Measurements from ENCODE around the gene ANAPC2. TPM values are rescaled to one million over a fixed set of nuclear protein-coding genes. Genes with fewer than 3 reads are reported as not detected.

The ANAPC2 gene
- total RNA-seq, 1 experiment from 2014 or later = 16.1 TPM

DNA sequence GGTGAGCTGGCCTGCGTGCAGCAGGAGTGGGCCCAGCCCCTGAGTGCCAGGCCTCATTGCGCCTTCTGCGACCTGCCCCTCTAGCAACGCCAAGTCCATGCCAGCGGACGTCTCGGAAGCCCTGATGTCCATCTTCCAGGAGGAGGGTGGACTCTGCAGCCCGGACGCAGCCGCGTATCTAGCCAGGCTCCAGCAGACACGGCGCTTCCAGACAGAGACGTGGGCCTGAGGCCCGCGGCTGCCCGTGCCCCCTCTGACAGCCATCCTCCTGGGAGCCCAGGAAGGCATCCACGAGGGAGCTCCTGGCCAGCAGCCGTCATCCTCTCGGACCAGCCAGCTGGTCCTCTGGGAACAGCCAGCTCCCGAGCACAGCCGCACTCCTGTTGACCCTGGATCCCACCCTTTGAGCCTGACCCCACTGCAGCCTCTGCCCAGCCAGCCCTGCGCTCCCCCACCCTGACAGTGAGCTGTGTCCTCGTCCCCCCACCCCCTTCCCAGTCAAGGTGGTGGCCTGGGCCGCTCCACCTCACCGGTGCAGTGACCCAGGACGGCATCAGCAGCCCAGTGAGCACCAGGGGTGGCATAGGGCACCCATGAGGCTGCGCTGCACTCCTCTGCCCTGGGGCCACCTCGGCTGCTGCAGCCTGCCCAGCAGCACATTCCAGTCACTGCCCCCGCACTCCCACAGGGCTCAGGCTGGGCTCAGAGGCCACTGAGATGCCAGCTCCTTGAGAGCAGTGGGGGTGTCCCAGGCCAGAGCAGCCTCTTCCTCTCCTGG lies 28.0 kb upstream of the ANAPC2 start:
- DNase-seq (ENCODE audit: extremely low read depth, low read depth) = no peak

DNA sequence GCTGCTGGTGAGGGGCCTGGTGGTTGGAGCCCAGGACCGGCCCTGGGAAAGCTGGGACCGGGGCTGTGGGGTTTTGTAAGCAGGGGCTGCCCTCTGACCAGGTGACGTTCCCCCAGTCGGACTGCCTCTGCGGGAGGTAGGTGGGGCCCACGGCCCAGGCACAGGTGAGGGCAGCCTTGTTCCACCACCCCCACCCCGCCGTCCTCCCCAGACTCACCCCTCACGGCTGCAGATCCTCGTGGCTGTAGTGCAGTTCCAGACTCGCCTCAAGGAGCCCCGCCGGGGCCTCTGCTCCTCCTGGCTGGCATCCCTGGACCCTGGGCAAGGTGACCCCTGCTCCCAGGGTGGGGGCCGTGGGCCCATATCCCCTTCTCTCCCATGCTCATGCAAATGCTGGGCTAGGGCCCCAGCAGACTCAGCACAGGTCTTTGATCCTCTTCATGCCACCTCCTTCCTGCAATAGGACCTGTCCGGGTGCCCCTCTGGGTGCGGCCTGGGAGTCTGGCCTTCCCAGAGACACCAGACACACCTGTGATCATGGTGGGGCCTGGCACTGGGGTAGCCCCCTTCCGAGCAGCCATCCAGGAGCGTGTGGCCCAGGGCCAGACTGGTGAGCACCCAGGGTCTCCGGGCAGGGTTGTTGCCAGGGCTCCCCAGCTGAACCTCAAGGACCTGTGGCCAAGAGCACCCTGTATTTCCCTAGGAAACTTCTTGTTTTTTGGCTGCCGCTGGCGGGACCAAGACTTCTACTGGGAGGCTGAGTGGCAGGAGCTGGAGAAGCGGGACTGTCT lies 27.0 kb upstream of the ANAPC2 start:
- no peak for DNase-seq (ENCODE audit: extremely low read depth, low read depth)

DNA sequence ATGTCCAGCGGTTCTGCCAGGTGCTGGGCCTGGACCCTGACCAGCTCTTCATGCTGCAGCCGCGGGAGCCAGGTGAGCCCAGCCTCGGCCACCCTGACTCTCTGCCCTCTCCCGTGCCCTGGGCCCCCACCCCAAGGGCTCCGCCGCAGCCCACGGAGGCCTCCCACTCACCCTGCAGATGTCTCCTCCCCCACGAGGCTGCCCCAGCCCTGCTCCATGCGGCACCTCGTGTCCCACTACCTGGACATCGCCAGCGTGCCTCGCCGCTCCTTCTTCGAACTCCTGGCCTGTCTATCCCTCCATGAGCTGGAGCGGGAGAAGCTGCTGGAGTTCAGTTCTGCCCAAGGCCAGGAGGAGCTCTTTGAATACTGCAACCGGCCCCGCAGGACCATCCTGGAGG lies 26.3 kb upstream of the ANAPC2 start:
- DNase-seq (ENCODE audit: extremely low read depth, low read depth) = no peak

DNA sequence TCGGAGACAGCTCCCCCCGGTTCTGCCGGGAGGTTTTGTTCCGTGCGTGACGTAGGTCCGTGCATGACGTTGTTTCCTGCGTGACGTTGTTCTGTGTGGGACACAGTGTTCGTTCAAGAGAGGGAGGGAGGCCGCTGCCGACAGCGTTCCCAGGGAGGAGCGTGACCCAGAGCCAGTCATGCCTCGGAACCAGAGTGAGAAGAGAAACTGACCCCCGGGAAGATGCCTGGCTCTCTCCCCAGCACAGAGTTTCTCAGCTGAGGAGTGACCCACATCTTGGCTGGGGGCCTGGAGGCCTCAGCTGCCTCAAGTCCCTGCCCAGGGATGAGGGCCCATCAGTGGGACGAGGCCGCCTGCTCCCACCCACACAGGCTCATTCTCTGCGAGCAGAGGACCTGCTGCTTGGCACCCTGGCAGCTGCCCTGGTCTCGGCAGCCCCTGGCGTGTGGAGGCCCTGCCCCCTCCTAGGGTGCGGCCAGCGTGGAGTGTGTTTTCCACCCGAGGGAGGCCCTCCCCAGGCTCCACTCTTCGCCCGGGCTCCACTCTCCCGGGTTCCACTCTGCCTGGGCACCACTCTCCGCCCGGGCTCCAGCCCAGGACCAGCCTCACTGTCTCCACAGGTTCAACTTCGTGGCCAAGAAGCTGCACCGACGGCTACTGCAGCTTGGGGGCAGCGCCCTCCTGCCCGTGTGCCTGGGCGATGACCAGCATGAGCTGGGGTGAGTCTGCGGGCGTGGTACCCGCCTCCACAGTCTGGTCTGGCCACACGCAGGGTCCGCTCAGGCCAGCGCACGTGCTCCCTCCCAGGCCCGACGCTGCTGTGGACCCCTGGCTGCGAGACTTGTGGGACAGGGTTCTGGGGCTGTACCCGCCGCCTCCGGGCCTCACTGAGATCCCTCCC lies 25.1 kb upstream of the ANAPC2 start:
- no peak for DNase-seq (ENCODE audit: extremely low read depth, low read depth)

DNA sequence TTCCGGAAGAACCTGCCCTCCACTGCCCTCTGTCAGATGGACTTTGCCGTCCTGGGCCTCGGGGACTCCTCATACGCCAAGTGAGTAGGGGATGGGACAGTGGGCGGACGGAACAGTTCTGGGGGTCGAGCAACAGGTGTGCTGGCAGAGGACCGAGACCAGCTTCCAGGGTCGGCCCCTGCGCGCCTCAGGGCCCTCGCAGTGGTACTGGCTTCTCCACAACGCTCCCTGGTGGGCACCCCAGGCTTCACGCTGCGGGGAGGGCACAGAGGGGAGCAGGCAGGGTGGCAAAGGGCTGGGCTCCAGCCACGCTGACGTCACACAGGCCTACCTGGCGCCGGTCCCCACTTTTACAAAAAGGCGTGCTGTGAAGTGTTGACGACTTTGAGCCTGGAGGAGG lies 24.2 kb upstream of the ANAPC2 start:
- no peak for DNase-seq (ENCODE audit: extremely low read depth, low read depth)

DNA sequence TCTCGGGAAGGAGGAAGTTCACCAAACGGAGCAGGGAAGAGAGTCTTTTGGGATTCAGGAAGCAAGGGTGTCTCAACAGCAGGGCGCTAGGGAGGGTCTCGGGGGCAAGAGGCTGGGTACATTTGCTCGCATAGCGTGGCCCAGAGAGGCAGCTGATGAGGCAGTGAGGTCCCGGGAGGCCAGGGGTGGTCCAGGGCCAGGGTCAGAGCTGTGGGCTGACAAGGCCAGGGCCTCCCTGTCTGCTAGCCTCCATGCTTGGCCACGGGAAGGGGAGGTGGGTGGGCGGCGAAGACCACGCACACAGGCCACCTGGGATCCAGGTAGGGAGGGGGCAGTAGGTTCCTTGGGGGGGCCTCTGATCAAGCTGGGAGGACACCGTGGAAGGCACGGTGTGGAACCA lies 23.2 kb upstream of the ANAPC2 start:
- no peak for DNase-seq (ENCODE audit: extremely low read depth, low read depth)

DNA sequence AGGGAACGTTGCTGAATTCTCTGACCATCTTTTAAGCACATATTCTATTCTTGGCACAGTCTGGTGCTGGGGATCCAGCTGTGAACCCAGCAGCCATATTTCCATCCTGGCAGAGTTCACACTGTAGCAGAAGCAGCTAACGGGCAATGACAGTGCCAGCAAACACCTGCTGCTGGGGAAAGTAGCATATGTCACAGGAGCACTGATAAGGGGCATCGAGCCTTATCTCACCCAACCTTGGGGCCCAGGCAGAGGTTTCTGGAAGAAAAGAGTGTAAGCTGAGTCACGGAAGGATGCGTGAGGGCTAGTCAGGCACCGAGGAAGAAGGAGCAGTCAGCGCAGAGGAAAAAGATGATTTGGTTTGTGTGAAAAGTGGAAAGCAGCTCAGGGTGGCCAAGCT lies 18.2 kb upstream of the ANAPC2 start:
- no peak for DNase-seq (ENCODE audit: extremely low read depth, low read depth)

DNA sequence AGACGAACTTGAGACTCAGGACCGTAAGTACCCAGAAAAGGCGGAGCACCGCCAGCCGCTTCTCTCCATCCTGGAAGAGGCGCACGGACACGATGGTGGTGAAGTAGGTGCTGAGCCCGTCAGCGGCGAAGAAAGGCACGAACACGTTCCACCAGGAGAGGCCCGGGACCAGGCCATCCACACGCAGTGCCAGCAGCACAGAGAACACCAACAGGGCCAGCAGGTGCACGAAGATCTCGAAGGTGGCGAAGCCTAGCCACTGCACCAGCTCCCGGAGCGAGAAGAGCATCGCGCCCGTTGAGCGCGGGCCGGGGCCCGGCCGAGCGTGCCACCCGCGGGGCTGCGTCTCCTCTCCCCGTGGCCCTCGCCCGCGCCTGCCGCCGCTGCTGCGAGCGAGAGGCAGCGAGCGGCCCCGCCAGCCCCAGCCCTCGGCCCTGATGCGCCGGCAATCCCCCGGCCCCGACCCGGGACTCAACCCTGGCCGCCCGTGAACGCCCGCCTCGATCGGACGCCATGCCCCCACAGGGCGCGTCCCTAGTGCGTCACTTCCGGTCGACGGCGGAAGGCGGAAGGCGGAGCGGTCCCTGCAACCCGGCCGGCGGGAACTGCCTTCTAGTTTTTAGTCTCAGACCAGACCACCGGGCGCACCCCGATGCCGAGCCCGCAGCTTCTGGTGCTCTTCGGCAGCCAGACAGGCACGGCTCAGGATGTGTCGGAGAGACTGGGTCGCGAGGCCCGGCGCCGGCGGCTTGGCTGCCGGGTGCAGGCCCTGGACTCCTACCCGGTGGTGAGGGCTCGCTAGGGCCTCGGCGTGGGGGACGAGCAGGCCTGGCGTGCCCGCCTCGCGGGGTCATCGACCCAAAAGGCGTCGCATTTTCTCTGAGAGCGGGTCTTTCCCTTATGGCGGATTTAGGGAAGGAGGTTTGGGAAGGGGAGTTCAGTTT lies 17.0 kb upstream of the ANAPC2 start, which contains the start of the genes NDOR1 and TMEM203:
NDOR1 (plus strand) TSS at position 575 of the 944 bp plus-strand sequence; CDS start at position 653, 78 bp downstream.
TMEM203 (minus strand) TSS at position 523 of the 944 bp plus-strand sequence; CDS start at position 289, 234 bp downstream.
- peak; percentile 80 for DNase-seq (ENCODE audit: extremely low read depth, low read depth)

DNA sequence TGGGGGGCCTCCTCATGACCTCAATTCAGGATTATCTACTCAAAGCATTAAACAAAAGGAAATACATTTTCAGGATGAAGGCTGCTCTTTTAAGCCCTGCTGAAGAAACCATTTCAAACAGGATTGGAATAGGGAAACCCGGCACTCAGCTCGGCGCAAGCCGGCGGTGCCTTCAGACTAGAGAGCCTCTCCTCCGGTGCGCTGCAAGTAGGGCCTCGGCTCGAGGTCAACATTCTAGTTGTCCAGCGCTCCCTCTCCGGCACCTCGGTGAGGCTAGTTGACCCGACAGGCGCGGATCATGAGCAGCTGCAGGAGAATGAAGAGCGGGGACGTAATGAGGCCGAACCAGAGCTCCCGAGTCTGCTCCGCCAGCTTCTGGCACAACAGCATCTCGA lies 16.4 kb upstream of the ANAPC2 start:
- DNase-seq (ENCODE audit: extremely low read depth, low read depth) = no peak

DNA sequence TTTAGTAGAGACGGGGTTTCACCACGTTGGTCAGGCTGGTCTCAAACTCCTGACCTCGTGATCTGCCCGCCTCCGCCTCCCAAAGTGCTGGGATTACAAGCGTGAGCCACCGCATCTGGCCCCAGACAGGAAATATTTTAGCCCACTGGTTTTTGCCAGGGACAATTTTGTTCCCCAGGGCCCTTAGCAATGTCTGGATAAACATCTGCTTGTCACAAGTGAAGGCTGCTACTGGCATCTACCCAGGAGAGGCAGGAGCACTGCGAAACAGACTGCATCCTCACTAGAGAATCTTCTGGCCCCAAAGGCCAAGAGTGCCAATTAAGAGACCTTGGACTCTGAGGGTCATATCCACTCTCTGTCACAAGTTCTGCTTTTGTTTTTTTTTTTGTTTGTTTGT lies 14.6 kb upstream of the ANAPC2 start:
- no peak for DNase-seq (ENCODE audit: extremely low read depth, low read depth)

DNA sequence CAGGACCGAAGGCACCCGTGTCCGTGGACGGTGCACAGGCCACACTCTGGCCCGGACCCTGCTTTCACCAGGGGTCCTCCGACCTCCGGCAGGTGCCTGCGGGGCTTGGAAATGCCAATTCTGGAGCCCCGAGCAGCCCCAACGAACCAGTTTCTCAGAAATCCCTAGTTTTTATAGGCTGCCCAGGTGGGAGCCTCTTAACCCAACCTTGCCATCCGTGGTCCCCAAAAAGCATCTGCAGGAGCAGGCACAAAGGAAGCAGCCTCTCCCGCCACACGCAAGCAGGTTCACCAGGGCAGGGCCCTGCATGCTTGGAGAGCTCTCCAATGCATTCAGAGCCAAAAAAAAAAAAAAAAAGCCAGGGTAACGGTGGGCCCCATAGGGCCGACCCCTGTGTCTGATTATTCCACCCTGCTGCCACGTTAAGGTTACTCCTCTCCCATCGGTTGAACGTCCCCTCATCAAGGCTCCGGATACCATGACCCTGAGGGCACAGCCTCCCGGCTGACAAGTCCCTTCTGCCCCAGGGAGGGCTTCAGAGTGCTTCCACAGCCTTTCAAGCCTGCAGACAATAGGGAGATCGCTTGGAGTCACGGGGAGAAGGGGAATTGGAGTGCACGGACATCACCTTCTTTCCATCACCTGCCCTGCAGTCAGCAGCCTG lies 13.0 kb upstream of the ANAPC2 start:
- no peak for DNase-seq (ENCODE audit: extremely low read depth, low read depth)

DNA sequence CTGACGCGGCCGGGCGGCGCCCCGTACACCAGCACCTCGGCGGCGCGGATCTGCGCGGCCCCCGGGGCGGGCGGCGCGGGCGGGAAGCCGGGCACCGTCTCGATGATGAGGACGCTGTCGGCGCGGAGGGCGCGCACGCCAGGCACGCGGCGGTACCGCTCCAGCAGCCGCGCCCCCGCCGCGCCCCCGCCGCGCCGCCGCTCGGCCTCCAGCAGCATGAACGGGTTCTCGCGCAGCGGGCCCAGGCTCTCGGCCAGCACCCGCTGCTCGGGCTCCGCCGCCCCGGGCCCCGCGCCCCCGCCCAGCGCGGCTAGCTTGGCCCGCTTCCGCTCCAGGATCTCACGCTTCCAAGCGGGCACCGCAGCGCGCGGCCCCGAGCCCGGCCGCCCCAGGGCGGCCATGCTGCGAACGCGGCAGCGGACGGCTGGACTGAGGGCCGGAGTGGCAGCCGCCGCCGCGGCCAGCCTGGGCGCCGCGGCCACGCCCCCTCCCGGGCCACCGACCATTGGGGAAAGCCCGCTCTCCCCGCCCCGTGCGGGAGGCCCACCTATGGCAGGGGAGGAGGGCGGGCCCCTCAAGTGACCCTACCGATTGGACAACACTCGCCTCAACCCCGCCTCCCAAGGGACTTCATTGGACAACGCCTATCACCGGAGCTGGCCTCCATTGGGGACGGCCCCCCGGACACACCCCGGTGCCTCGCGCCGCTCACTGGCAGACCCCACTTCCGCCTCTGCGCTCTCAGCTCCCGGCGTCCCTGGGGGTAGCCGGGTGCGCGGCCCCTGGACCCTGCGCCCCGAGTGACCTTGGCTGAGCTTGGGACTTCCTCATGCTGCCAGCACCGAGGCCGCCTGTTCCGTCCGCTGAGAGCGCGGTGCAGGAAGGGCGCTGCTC lies 12.2 kb upstream of the ANAPC2 start, which contains the start of gene TPRN:
TPRN (minus strand) TSS at position 431 of the 894 bp plus-strand sequence; CDS start at position 401, 30 bp downstream.
- DNase-seq (ENCODE audit: extremely low read depth, low read depth) = peak; percentile 99

DNA sequence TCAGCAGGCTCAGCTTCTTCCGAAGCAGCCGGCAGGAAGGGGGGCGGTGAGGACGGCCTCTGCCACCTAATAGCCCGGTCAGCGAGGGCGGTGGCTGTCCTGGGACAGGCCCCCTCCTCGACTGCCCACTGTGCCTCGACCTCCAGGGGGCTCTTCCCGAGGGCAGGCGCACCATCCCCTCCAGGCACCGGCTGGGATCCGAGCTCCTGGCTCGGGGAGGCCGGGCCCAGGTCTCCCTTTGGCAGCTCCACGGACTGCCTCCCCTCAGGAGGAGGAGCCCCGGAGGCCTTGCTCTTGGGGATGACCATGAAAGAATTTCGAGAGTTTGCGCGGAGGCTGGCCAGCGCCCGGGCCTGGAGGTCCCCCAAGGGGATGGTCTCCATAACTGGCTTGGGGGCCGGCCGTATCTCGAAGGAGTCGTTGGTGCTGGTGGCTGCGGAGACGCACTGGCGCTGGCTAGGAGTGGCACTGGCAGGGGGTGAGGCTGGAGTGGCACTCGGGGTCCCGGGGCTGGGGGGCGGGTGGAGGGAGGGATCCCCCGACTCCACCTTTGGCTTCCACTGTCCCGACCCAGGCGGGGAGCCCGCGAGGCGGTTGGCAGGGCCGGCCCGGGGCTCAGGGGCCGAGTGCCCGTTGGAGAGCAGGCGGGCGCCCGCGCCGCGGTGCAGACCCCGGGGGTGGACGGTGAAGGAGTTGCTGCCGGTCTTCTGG lies 11.2 kb upstream of the ANAPC2 start:
- DNase-seq (ENCODE audit: extremely low read depth, low read depth) = no peak

DNA sequence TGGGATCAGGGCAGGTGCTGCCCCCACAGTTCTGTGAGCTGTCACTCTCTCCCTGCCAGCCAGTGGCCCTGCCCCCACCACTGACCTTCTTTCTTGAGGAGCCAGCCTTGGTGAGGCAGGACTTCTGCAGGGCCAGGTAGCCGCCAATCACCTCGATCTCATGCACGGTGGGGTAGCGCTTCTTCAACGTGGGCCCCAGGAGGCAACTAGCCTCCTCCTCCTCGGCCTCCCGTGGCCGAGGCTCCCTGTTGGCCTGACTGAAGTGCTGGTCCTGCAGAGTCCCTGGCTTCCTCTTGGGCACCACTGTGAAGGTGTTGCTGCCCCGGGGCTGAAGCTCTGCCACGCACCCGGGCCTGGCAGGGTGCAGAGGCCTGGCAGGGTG lies 10.5 kb upstream of the ANAPC2 start:
- no peak for DNase-seq (ENCODE audit: extremely low read depth, low read depth)

DNA sequence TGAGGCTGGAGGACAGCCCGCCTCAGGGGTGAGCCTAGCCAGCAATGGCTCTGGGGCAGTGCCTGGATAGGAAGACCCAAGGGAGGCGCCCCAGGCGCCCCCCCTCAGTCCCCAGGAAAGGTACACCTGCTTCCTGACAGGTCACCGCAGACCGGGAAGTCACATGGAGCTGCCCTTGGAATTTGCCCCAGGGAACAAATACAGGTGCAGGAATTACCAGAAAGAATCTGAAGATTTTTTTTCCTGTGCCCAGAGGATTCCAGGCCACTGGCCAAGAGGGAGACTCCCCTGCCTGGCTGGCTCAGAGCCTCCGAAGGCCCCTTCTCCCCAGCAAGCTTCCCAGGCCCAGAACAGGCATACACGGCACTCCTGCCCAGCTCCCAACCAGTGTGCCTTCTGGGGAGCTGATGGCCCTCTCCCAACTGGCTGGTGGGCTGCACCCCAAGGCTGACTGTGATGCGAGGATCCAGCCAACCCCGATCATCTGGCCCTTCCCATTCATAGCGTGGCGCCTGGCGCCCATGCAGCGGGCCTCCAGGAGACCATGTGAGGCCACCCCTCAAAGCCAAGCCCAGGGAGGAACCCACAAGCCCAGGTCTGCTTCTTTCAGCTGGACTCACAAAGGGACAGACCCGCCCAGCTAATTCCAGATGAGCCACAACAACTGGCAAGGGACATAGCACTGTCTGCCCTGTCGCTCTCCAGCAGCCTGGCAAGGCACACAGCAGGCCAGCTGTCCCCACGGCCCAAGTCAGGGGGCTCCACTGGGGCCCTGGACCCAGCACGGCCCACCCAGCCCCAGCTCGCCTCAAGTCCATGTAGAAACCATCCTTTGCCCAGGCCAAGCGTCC lies 9.9 kb upstream of the ANAPC2 start:
- DNase-seq (ENCODE audit: extremely low read depth, low read depth) = no peak

DNA sequence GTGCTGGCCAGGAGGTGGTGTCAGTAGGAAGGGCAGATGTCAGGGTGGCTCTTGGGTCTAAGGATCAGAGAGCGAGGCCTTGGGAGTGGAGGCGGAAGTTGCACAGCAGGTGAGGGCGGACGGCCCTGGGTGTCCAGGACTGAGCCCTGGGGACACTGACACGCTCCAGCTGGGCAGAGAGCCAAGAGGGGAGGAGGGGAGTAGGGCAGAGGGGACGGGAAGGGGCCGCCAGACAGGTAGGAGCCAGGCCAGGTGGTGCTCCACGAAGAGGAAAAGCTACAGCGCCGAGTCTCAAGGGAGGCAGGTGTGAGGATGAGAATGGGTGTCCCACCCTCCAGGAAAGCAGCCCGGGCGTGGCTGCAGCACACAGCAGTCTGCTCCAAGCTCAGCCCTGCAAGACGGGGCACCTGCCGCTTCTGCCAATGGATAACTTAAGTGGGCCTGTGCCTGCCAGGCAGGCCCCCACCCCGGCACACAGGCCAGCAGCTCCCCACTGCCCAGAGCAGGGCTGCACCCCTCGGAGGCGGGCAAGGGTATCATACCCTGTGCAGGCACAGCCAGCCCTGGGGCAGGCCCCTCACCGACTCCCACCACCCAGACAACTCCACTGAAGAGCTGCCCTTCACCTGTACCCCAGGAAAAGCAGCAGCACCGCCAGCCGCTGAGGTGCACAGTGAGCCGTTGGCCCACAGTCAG lies 7.3 kb upstream of the ANAPC2 start:
- no peak for DNase-seq (ENCODE audit: extremely low read depth, low read depth)

Measured in NCI-H460 (cell line).